Esophagus muscularis mucosa (tissue), 4 donors: Measurements from ENCODE around the gene CD79A. TPM values are rescaled to one million over a fixed set of nuclear protein-coding genes. Genes with fewer than 3 reads are reported as not detected.

ENCODE experiments used
- DNase-seq: peaks from one replicate; pipeline ENCODE4 v3.0.0-alpha.2; 2017; ENCODE audit errors: extremely low spot score
- H3K27ac ChIP-seq, 4 donors: fragments of 200-600 bp; sonication (generic); replicated peaks in 1 of 4; 1 replicate in 3 of 4; 2 replicates in 1 of 4; pipeline ENCODE4 v1.5.1; 2016 to 2019; ENCODE audit warnings: mild to moderate bottlenecking in 1 of 4
- H3K27me3 ChIP-seq, 4 donors: fragments of 200-600 bp; sonication (generic); one replicate each; pipeline versions ENCODE4 v1.5.1 to v1.6.0; 2016 to 2019
- H3K36me3 ChIP-seq, 4 donors: fragments of 200-600 bp; sonication (generic); one replicate each; pipeline ENCODE4 v1.5.1; 2016 to 2019
- H3K4me1 ChIP-seq, 4 donors: fragments of 200-600 bp; sonication (generic); one replicate each; pipeline ENCODE4 v1.5.1; 2016 to 2019
- H3K4me3 ChIP-seq, 4 donors: fragments of 200-600 bp; sonication (generic); 1 replicate in 2 of 4; 2 replicates in 2 of 4; pipeline ENCODE4 v1.5.1; 2016 to 2019; ENCODE audit warnings: mild to moderate bottlenecking in 4 of 4, moderate library complexity in 1 of 4
- H3K9me3 ChIP-seq, 4 donors: fragments of 200-600 bp; sonication (generic); 1 replicate in 3 of 4; 2 replicates in 1 of 4; pipeline ENCODE4 v1.5.1; 2016 to 2019
- EP300 ChIP-seq: sonication (generic); formaldehyde crosslinking; IDR thresholded peaks from one replicate; pipeline ENCODE4 v1.6.1; 2017; ENCODE audit warnings: antibody characterized with exemption
- POLR2A ChIP-seq: fragments of 450-650 bp; IDR thresholded peaks from one replicate; pipeline ENCODE4 v1.6.1; 2017; ENCODE audit warnings: antibody characterized with exemption, moderate library complexity, mild to moderate bottlenecking, low read depth
- POLR2AphosphoS5 ChIP-seq, 2 donors: sonication (generic); formaldehyde crosslinking; IDR thresholded peaks; one replicate each; pipeline ENCODE4 v1.6.1; 2017; ENCODE audit warnings: antibody characterized with exemption in 2 of 2
- WGBS: methylation state at CpG from one replicate; pipeline ENCODE4 v1.1.5; 2018; 5-methylcytosine and 5-hydroxymethylcytosine counted together
- intact Hi-C: fragments of 100-400 bp; cut with DNase I; formaldehyde crosslinking; loops from one replicate; pipeline ENCODE4 v1.15.1; 2023
- total RNA-seq, 4 donors: library from RNA; depleted of rRNA; stranded (reverse); fragments of >200 nt; gene quantifications; one replicate each; pipeline versions ENCODE4 v1.1.0 to v1.2.1, GENCODE V29; 2016
- TF ChIP-seq, protein P1 (sequence below), 3 experiments: fragments of 200-600 bp in 2 of 3; fragments of 450-650 bp in 1 of 3; sonication (generic) in 2 of 3; IDR thresholded peaks; one replicate each; pipeline ENCODE4 v1.5.1; 2017 to 2019; ENCODE audit warnings: antibody characterized with exemption in 3 of 3, mild to moderate bottlenecking in 2 of 3, moderate library complexity in 1 of 3

Gene CD79A
- total RNA-seq, 4 donors from 2014 or later = 0.71 to 2.2 TPM; not detected in 2

- no peaks in the 10 kb centered on the region for H3K9me3 ChIP-seq
- TF ChIP-seq POLR2AphosphoS5 (IDR thresholded peaks at IDR 0.05) = peak in 1 of 2 donors; percentile 12
- TF ChIP-seq, protein P1, sequence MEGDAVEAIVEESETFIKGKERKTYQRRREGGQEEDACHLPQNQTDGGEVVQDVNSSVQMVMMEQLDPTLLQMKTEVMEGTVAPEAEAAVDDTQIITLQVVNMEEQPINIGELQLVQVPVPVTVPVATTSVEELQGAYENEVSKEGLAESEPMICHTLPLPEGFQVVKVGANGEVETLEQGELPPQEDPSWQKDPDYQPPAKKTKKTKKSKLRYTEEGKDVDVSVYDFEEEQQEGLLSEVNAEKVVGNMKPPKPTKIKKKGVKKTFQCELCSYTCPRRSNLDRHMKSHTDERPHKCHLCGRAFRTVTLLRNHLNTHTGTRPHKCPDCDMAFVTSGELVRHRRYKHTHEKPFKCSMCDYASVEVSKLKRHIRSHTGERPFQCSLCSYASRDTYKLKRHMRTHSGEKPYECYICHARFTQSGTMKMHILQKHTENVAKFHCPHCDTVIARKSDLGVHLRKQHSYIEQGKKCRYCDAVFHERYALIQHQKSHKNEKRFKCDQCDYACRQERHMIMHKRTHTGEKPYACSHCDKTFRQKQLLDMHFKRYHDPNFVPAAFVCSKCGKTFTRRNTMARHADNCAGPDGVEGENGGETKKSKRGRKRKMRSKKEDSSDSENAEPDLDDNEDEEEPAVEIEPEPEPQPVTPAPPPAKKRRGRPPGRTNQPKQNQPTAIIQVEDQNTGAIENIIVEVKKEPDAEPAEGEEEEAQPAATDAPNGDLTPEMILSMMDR (IDR thresholded peaks at IDR 0.05) = no peak
- 46% methylated on average over 7 of the region's 12 CpGs for WGBS
- H3K27ac ChIP-seq = no peak overlapping the region
- H3K4me3 ChIP-seq = no peak overlapping the region
- H3K36me3 ChIP-seq = peaks cover 5 to 28% (median 23%) of the 10 kb centered on the region in 4 donors
- peaks cover 0 to 22% (median 18%) of the 10 kb centered on the region in 4 donors for H3K4me1 ChIP-seq
- intact Hi-C loops = no loop called here
- peaks cover 5 to 56% (median 34%) of the 10 kb centered on the region in 4 donors for H3K27me3 ChIP-seq
- no peak for DNase-seq
These were observed 33.3 kb downstream of the CD79A start for GRCh38 chr19:41910240-41910991.

DNA sequence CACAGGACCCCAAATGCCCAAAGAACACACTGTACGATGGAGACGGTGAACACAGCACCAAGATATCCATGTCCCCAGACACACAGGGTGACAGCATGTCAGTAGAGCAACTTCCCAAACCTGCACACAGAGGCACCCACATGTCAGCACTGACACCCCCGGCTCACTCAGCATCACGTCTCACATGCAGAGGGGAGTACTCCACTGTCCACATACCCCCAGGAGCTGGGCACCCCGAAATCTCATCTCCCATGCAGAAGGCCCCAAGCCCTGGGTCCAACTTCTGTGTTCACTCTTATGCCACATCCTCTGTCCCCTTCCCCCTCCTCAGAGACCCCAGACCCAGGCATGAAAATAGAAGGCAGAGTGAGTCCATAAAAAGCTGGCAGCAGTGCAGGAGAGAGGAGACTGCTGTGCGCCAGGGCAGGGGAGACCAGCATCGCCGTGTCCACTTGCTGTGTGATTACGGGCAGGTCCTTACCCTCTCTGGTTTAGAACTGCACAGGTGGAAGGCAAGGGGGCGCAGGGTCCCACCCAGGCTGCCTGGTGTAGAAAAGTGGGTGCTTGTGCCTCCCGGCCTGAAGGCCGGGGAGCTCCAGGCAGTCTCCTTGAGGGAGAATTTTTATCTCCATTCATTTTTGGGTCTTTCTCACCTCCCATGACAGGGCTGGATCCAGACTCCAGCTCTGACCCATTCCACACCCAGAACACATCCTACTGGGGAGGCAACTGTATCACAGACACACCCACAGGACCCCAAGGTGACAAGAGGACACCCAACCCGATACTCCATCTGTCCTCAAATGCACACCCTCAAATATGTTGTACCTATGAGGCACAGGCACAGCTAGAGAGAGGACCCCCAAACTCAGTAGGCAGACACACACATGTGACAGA is 34.2 kb downstream of the CD79A start:
- 69% methylated on average over 11 of the region's 13 CpGs for WGBS

GRCh38 chr19:41911889-41912731 is 35.0 kb downstream of the CD79A start:
- H3K27me3 ChIP-seq = peaks cover 5 to 73% (median 48%) of the 10 kb centered on the region in 4 donors
- TF ChIP-seq, protein P1 (IDR thresholded peaks at IDR 0.05) = no peak
- no peak for TF ChIP-seq POLR2A
- TF ChIP-seq POLR2AphosphoS5 (IDR thresholded peaks at IDR 0.05) = no peak
- no peak for TF ChIP-seq EP300
- DNase-seq = no peak
- H3K4me1 ChIP-seq = peaks cover 0 to 28% (median 21%) of the 10 kb centered on the region in 4 donors
- WGBS = 13% methylated on average over 29 of the region's 29 CpGs
- peaks cover 0 to 12% (median 6%) of the 10 kb centered on the region in 4 donors for H3K36me3 ChIP-seq
- intact Hi-C loops = no loop called here
- H3K27ac ChIP-seq = no peak overlapping the region
- no peaks in the 10 kb centered on the region for H3K9me3 ChIP-seq
- H3K4me3 ChIP-seq = no peak overlapping the region

More for the DNA sequence above, 34.2 kb downstream of the CD79A start:
- intact Hi-C loops = no loop called here
- no peak overlapping the region for H3K4me3 ChIP-seq
- TF ChIP-seq EP300 = no peak
- TF ChIP-seq, protein P1 (IDR thresholded peaks at IDR 0.05) = no peak
- no peak for TF ChIP-seq POLR2AphosphoS5 (IDR thresholded peaks at IDR 0.05)
- TF ChIP-seq POLR2A = no peak
- peaks cover 0 to 28% (median 21%) of the 10 kb centered on the region in 4 donors for H3K4me1 ChIP-seq
- no peak overlapping the region for H3K27ac ChIP-seq
- H3K36me3 ChIP-seq = peaks cover 0 to 20% (median 15%) of the 10 kb centered on the region in 4 donors
- H3K27me3 ChIP-seq = peaks cover 5 to 64% (median 41%) of the 10 kb centered on the region in 4 donors
- H3K9me3 ChIP-seq = no peaks in the 10 kb centered on the region
- DNase-seq = no peak

GRCh38 chr19:41912899-41913537 is 35.9 kb downstream of the CD79A start:
- no peak overlapping the region for H3K27ac ChIP-seq
- TF ChIP-seq POLR2AphosphoS5 (IDR thresholded peaks at IDR 0.05) (no peak), POLR2A (no peak), EP300 (no peak)
- TF ChIP-seq, protein P1 (IDR thresholded peaks at IDR 0.05) = no peak
- WGBS = 4% methylated on average over 25 of the region's 51 CpGs
- intact Hi-C loops = no loop called here
- H3K4me1 ChIP-seq = peaks cover 0 to 28% (median 21%) of the 10 kb centered on the region in 4 donors
- H3K27me3 ChIP-seq = peaks cover 5 to 82% (median 56%) of the 10 kb centered on the region in 4 donors
- DNase-seq = no peak
- peaks cover 0 to 3% (median 0%) of the 10 kb centered on the region in 4 donors for H3K36me3 ChIP-seq
- no peak overlapping the region for H3K4me3 ChIP-seq
- H3K9me3 ChIP-seq = no peaks in the 10 kb centered on the region
